BJ (cell line): Measurements from ENCODE around the gene TOGARAM1. TPM values are rescaled to one million over a fixed set of nuclear protein-coding genes. Genes with fewer than 3 reads are reported as not detected.

Experiments
- CTCF ChIA-PET: fragments of 350-600 bp; formaldehyde crosslinking; extraction: SDS; loops from one replicate; lab custom pipeline; 2021; ENCODE audit warnings: antibody characterized with exemption, inconsistent platforms; lab: Yijun Ruan, JAX
- POLR2A ChIA-PET: fragments of 300-600 bp; sonication (Branson Sonifier 250); formaldehyde crosslinking; extraction: SDS; loops from one replicate; lab custom pipeline; 2021; ENCODE audit warnings: antibody characterized with exemption; lab: Charles Lee
- DNase-seq: peaks from one replicate; pipeline ENCODE4 v3.0.0-alpha.2; 2011; ENCODE audit warnings: low read depth
- H3K27me3 ChIP-seq: 2 replicates; pipeline ENCODE4 v1.6.0; 2011; ENCODE audit warnings: low read length; ENCODE audit not compliant: control insufficient read depth, insufficient read depth
- H3K36me3 ChIP-seq: 2 replicates; pipeline ENCODE4 v1.5.1; 2011; ENCODE audit warnings: low read length; ENCODE audit not compliant: control insufficient read depth, insufficient read depth
- H3K4me3 ChIP-seq: 2 replicates; pipeline ENCODE4 v1.5.1; 2011; ENCODE audit warnings: low read depth, mild to moderate bottlenecking, control low read depth, low read length
- CTCF ChIP-seq: IDR thresholded peaks from 2 replicates; pipeline ENCODE4 v1.5.1; 2011; ENCODE audit warnings: low read depth, mild to moderate bottlenecking, control low read depth, inconsistent platforms, low read length, moderate library complexity; ENCODE audit not compliant: insufficient read depth
- polyA plus RNA-seq: library from polyadenylated mRNA; depleted of rRNA; stranded (reverse); fragments of >200 nt; gene quantifications from 2 replicates; pipeline ENCODE4 v1.2.3, GENCODE V29; 2011

The TOGARAM1 gene
- polyA plus RNA-seq, 1 experiment: 5.4 TPM

DNA sequence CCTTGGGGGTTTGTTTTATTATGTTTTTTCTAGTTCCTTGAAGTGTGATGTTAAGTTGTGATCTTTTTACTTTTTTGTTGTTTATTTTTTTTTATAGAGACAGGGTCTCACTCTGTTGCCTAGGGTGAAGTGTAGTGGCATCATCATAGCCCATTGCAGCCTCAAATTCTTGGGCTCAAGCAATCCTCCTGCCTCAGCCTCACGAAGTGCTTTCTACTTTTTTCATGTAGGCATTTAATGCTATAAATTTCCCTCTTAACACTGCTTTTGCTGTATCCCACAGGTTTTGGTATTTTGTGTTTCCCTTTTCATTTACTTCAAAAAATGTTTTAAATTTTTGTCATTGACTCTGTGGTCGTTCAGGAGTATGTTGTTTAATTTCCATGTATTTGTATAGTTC, 95.4 kb downstream of the TOGARAM1 start:
- Histone ChIP-seq H3K36me3 (peaks cover 2% of the 10 kb centered on the region), H3K27me3 (no peaks in the 10 kb centered on the region), H3K4me3 (no peak overlapping the region)
- no peak for TF ChIP-seq CTCF
- ChIA-PET POLR2A (no interaction called here), CTCF (no interaction called here)
- DNase-seq: no peak

GRCh38 chr14:45057881-45058364, 95.9 kb downstream of the TOGARAM1 start:
- CTCF ChIA-PET: no interaction called here
- H3K27me3 ChIP-seq: no peaks in the 10 kb centered on the region
- no peak for TF ChIP-seq CTCF

DNA sequence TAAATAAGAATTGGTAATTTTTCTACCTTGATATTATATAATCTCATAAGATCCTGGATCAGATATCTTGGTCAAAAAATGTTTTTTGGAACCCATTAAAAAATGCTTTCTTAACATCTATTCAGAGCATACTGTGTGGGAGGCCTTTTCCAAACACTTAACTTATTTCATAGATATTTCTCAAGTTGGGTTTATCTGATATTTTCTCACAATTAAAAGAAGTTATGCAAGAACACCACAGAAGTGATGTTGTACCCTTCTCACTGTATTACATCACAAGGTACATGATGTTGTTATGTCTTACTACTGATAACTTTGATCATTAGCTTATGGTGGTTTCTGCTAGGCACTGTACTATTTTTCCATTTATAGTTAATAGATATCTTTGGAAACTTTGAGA, 98.6 kb downstream of the TOGARAM1 start:
- no peak for DNase-seq
- ChIA-PET POLR2A (no interaction called here), CTCF (no interaction called here)
- TF ChIP-seq CTCF: no peak
- Histone ChIP-seq H3K4me3 (no peak overlapping the region), H3K36me3 (no peaks in the 10 kb centered on the region), H3K27me3 (no peaks in the 10 kb centered on the region)

More at GRCh38 chr14:45057881-45058364, 95.9 kb downstream of the TOGARAM1 start:
- POLR2A ChIA-PET: no interaction called here
- no peak overlapping the region for H3K4me3 ChIP-seq
- DNase-seq: no peak
- H3K36me3 ChIP-seq: no peaks in the 10 kb centered on the region

GRCh38 chr14:45065540-45065939, 103.5 kb downstream of the TOGARAM1 start:
- no peak for DNase-seq
- Histone ChIP-seq H3K4me3 (no peak overlapping the region), H3K36me3 (no peaks in the 10 kb centered on the region), H3K27me3 (no peaks in the 10 kb centered on the region)
- POLR2A ChIA-PET: no interaction called here
- no peak for TF ChIP-seq CTCF
- CTCF ChIA-PET: interaction anchor here (0.6 to 1.3 kb wide), 3 partner anchors 10 to 155 kb away, joined by 3 to 5 read pairs (median 4); no protein-coding TSS in a partner anchor

GRCh38 chr14:45065956-45066355, 104.0 kb downstream of the TOGARAM1 start:
- Histone ChIP-seq H3K4me3 (no peak overlapping the region), H3K27me3 (no peaks in the 10 kb centered on the region), H3K36me3 (no peaks in the 10 kb centered on the region)
- no peak for DNase-seq
- POLR2A ChIA-PET: no interaction called here
- TF ChIP-seq CTCF: no peak
- CTCF ChIA-PET: interaction anchor here (0.6 to 1.3 kb wide), 3 partner anchors 10 to 155 kb away, joined by 3 to 5 read pairs (median 4); no protein-coding TSS in a partner anchor
